ENCODE results near the gene EIF3A.

The EIF3A gene

DNA sequence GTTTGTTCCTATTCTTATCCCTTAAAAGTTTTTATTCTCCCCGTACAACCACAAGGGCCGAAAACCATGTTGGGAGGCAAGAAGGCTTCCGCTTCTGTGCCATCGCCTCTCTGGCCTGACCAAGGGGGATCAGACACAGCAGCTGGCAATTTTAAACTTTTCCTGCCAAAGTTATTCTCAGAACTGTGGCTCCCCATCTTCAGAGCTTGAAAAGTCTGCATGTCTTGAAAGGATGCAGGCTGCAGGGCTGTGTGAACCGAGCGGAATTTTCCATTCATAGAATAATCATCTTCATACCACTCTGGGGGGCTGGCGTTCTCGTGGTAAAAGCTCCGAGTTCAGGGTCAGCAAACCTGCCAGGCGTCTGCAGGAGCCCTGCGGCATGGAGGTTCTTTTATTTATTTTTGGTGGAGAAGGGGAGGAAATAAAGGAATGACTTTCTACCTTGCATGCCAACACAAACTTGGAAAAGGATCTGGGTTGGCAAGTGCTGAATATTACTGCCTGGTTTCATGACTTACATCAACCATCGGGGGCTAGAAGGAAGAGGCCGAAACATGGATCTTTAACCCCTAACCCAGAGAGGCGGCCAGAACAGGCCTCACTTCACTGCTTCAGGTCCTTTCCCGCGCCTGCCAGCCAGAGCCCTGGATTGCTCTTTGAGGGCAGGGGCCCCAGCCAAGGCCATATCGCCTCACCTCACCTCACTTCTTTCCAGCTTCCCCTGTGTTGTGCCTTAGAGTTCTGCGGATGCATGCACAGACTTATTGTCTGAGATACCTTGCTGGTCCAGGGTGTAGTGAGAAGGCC lies 54.1 kb downstream of the EIF3A start:
- H3K4me3 ChIP-seq = no peak overlapping the region
- H3K36me3 ChIP-seq (replicated peaks) = no peaks in the 10 kb centered on the region; the same call in 1 of the 2 replicates
- no peak for DNase-seq (ENCODE audit: low spot score in 2 of 2)
- H3K27me3 ChIP-seq (ENCODE audit: low read depth) = no peaks in the 10 kb centered on the region
- H3K4me1 ChIP-seq = peaks cover 2% of the 10 kb centered on the region
- in situ Hi-C loops (cut with MboI; ENCODE audit: low sequenced_read_pairs) = loop anchor here (10.0 kb wide), 1 partner anchor 462 kb away; no protein-coding TSS in a partner anchor
- H3K9me3 ChIP-seq = no peaks in the 10 kb centered on the region

GRCh38 chr10:119025776-119026175 lies 54.8 kb downstream of the EIF3A start:
- H3K4me3 ChIP-seq = no peak overlapping the region
- no peaks in the 10 kb centered on the region for H3K36me3 ChIP-seq (replicated peaks)
- no peaks in the 10 kb centered on the region for H3K4me1 ChIP-seq
- in situ Hi-C loops (cut with MboI; ENCODE audit: low sequenced_read_pairs) = loop anchor here (10.0 kb wide), 1 partner anchor 461 kb away; no protein-coding TSS in a partner anchor
- no peak for DNase-seq (ENCODE audit: low spot score in 2 of 2)
- H3K27me3 ChIP-seq (ENCODE audit: low read depth) = no peaks in the 10 kb centered on the region
- no peaks in the 10 kb centered on the region for H3K9me3 ChIP-seq

DNA sequence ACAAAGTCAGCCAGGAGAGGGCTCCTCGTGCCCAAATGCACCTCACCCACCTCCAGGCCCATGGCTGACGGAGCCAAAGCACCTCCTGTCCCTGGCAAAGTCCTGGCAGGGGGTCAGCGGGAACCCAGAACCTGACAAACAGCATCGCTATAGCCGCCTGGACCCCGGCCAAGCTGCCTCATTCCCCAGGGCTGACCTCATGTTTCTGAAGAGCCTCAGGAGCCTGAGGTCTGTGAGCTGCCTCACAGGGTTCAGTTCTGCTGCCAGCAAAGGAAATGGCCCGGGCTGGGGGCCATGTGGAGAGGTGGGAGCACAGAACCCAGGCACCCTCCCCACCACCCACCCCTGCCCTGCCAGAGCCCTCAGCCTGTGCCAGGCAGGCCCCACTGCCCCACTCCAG lies 55.3 kb downstream of the EIF3A start:
- in situ Hi-C loops (cut with MboI; ENCODE audit: low sequenced_read_pairs) = loop anchor here (10.0 kb wide), 1 partner anchor 461 kb away; no protein-coding TSS in a partner anchor
- no peak for DNase-seq (ENCODE audit: low spot score in 2 of 2)

GRCh38 chr10:119024882-119025281 lies 55.7 kb downstream of the EIF3A start:
- DNase-seq (ENCODE audit: low spot score in 2 of 2) = no peak
- Histone ChIP-seq H3K27me3 (ENCODE audit: low read depth) (no peaks in the 10 kb centered on the region), H3K4me3 (no peak overlapping the region), H3K36me3 (replicated peaks) (no peaks in the 10 kb centered on the region), H3K9me3 (no peaks in the 10 kb centered on the region), H3K4me1 (no peaks in the 10 kb centered on the region)
- in situ Hi-C loops (cut with MboI; ENCODE audit: low sequenced_read_pairs) = loop anchor here (10.0 kb wide), 1 partner anchor 460 kb away; no protein-coding TSS in a partner anchor

More for the DNA sequence above, 55.3 kb downstream of the EIF3A start:
- H3K27me3 ChIP-seq (ENCODE audit: low read depth) = no peaks in the 10 kb centered on the region
- H3K4me3 ChIP-seq = no peak overlapping the region
- H3K4me1 ChIP-seq = no peaks in the 10 kb centered on the region
- no peaks in the 10 kb centered on the region for H3K36me3 ChIP-seq (replicated peaks)
- H3K9me3 ChIP-seq = no peaks in the 10 kb centered on the region

DNA sequence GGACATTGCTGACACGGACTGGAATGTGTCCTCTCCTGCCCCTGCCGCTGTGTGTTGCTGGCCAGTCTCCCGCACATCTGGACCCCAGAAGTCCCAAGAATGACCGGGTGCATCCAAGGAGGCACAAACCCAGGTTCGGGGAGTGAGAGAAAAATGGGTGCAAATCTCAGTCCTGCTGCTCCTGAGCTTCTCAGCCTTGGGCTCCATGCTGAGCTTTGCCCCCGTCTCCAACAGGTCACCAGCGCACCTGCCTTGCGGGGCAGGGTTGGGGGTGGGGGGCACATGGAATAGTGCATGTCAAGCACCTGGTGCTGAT lies 57.1 kb downstream of the EIF3A start:
- Histone ChIP-seq H3K4me3 (no peak overlapping the region), H3K36me3 (replicated peaks) (no peaks in the 10 kb centered on the region), H3K4me1 (no peaks in the 10 kb centered on the region), H3K9me3 (no peaks in the 10 kb centered on the region), H3K27me3 (ENCODE audit: low read depth) (no peaks in the 10 kb centered on the region)
- in situ Hi-C loops (cut with MboI; ENCODE audit: low sequenced_read_pairs) = loop anchor here (10.0 kb wide), 1 partner anchor 459 kb away; no protein-coding TSS in a partner anchor
- no peak for DNase-seq (ENCODE audit: low spot score in 2 of 2)

- H3K4me1 ChIP-seq = no peaks in the 10 kb centered on the region
- in situ Hi-C loops (cut with MboI; ENCODE audit: low sequenced_read_pairs) = loop anchor here (10.0 kb wide), 1 partner anchor 458 kb away; no protein-coding TSS in a partner anchor
- no peak for DNase-seq (ENCODE audit: low spot score in 2 of 2)
- no peak overlapping the region for H3K4me3 ChIP-seq
- no peaks in the 10 kb centered on the region for H3K27me3 ChIP-seq (ENCODE audit: low read depth)
- H3K9me3 ChIP-seq = no peaks in the 10 kb centered on the region
- no peaks in the 10 kb centered on the region for H3K36me3 ChIP-seq (replicated peaks)
Observed at GRCh38 chr10:119022846-119023552, 57.6 kb downstream of the EIF3A start.

- in situ Hi-C loops (cut with MboI; ENCODE audit: low sequenced_read_pairs) = loop anchor here (10.0 kb wide), 1 partner anchor 456 kb away; no protein-coding TSS in a partner anchor
- no peaks in the 10 kb centered on the region for H3K4me1 ChIP-seq
- no peak for DNase-seq (ENCODE audit: low spot score in 2 of 2)
- no peaks in the 10 kb centered on the region for H3K9me3 ChIP-seq
- H3K4me3 ChIP-seq = no peak overlapping the region
- H3K36me3 ChIP-seq (replicated peaks) = no peaks in the 10 kb centered on the region
- peaks cover 5% of the 10 kb centered on the region; the same call in 1 of the 2 replicates for H3K27me3 ChIP-seq (ENCODE audit: low read depth)
Observed at GRCh38 chr10:119020627-119020946, 60.0 kb downstream of the EIF3A start.

GRCh38 chr10:119007211-119007574 lies 73.4 kb downstream of the EIF3A start:
- DNase-seq (ENCODE audit: low spot score in 2 of 2) = no peak
- in situ Hi-C loops (cut with MboI; ENCODE audit: low sequenced_read_pairs) = no loop called here

DNA sequence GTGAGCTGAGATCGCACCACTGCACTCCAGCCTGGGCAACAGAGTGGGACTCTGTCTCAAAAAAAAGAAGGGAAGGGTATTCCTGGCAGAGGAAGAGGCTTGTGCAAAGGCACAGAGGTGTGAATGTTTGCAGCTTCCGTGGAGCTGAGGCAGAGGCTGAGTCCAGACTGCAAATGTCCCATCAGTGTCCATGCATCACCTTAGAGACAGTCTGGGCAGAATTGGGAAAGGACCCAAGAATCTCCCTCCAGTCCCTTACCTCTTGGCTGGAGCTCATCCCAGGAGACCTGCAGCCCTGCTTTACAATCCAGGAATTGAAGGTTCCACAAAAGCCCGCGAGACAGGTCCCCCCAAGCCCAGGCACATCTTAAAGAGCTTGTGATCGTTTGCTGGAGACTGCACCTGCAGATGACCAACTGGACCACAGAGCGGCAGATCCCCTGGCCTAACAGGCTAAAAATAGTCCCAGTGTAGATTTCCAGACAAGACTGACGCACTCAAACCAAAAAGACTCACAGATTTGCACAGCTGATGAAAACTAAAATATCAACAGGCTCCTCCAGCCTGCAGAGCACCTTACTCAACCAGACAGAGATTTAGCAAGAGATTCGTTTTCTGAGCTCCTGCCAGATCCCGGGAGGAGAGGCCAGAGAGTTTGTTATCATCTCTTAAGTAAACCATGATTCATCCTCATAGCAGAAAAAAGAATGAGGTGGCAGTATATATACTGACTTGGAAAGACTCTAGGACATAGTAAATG lies 74.0 kb downstream of the EIF3A start:
- no peaks in the 10 kb centered on the region for H3K4me1 ChIP-seq
- DNase-seq (ENCODE audit: low spot score in 2 of 2) = no peak
- H3K4me3 ChIP-seq = no peak overlapping the region
- H3K9me3 ChIP-seq = no peaks in the 10 kb centered on the region
- H3K36me3 ChIP-seq (replicated peaks) = no peaks in the 10 kb centered on the region
- in situ Hi-C loops (cut with MboI; ENCODE audit: low sequenced_read_pairs) = no loop called here
- H3K27me3 ChIP-seq (ENCODE audit: low read depth) = no peaks in the 10 kb centered on the region

More at GRCh38 chr10:119007211-119007574, 73.4 kb downstream of the EIF3A start:
- Histone ChIP-seq H3K4me1 (no peaks in the 10 kb centered on the region), H3K4me3 (no peak overlapping the region), H3K36me3 (replicated peaks) (no peaks in the 10 kb centered on the region), H3K27me3 (ENCODE audit: low read depth) (no peaks in the 10 kb centered on the region), H3K9me3 (no peaks in the 10 kb centered on the region)

GRCh38 chr10:119005362-119006043 lies 75.1 kb downstream of the EIF3A start:
- Histone ChIP-seq H3K27me3 (ENCODE audit: low read depth) (no peaks in the 10 kb centered on the region), H3K9me3 (no peaks in the 10 kb centered on the region), H3K4me1 (no peaks in the 10 kb centered on the region), H3K36me3 (replicated peaks) (no peaks in the 10 kb centered on the region), H3K4me3 (no peak overlapping the region)
- in situ Hi-C loops (cut with MboI; ENCODE audit: low sequenced_read_pairs) = no loop called here
- no peak for DNase-seq (ENCODE audit: low spot score in 2 of 2)

GRCh38 chr10:119003572-119004289 lies 76.9 kb downstream of the EIF3A start:
- in situ Hi-C loops (cut with MboI; ENCODE audit: low sequenced_read_pairs) = no loop called here
- DNase-seq (ENCODE audit: low spot score in 2 of 2) = no peak
- Histone ChIP-seq H3K36me3 (replicated peaks) (no peaks in the 10 kb centered on the region), H3K4me3 (no peak overlapping the region), H3K4me1 (no peaks in the 10 kb centered on the region), H3K27me3 (ENCODE audit: low read depth) (no peaks in the 10 kb centered on the region), H3K9me3 (no peaks in the 10 kb centered on the region)

- Histone ChIP-seq H3K27me3 (ENCODE audit: low read depth) (no peaks in the 10 kb centered on the region), H3K36me3 (replicated peaks) (no peaks in the 10 kb centered on the region), H3K4me1 (no peaks in the 10 kb centered on the region), H3K9me3 (no peaks in the 10 kb centered on the region), H3K4me3 (no peak overlapping the region)
- in situ Hi-C loops (cut with MboI; ENCODE audit: low sequenced_read_pairs) = no loop called here
- DNase-seq (ENCODE audit: low spot score in 2 of 2) = no peak
Observed at GRCh38 chr10:119001717-119002500, 78.7 kb downstream of the EIF3A start.
